Non-pigmented ciliary epithelial cell (primary cell): ENCODE results near the gene FCN2.

ENCODE experiments used
- DNase-seq: peaks from one replicate; pipeline ENCODE4 v3.0.0-alpha.2; 2010; ENCODE audit warnings: low read depth

Gene FCN2

GRCh38 chr9:134888603-134889190, 8.1 kb downstream of the FCN2 start:
- DNase-seq = no peak

- no peak for DNase-seq
Measured at GRCh38 chr9:134889386-134890154, 9.0 kb downstream of the FCN2 start.

- DNase-seq = no peak
Measured at GRCh38 chr9:134890155-134890495, 9.5 kb downstream of the FCN2 start.

- DNase-seq = no peak
Measured at GRCh38 chr9:134891053-134891452, 10.4 kb downstream of the FCN2 start.

- no peak for DNase-seq
Measured at GRCh38 chr9:134891713-134892112, 11.1 kb downstream of the FCN2 start.

- DNase-seq = no peak
Measured at GRCh38 chr9:134892221-134892620, 11.6 kb downstream of the FCN2 start.

GRCh38 chr9:134892820-134893420, 12.3 kb downstream of the FCN2 start:
- DNase-seq = no peak

GRCh38 chr9:134894136-134894860, 13.7 kb downstream of the FCN2 start:
- DNase-seq = no peak

GRCh38 chr9:134895097-134895496, 14.5 kb downstream of the FCN2 start:
- no peak for DNase-seq

- DNase-seq = no peak
Measured at GRCh38 chr9:134895567-134895907, 14.9 kb downstream of the FCN2 start.

- peak; percentile 49 for DNase-seq
Measured at GRCh38 chr9:134895908-134896833, 15.6 kb downstream of the FCN2 start.

GRCh38 chr9:134896834-134897583, 16.4 kb downstream of the FCN2 start:
- DNase-seq = no peak

GRCh38 chr9:134897584-134898170, 17.1 kb downstream of the FCN2 start:
- no peak for DNase-seq

- DNase-seq = no peak
Measured at GRCh38 chr9:134898319-134898718, 17.7 kb downstream of the FCN2 start.

GRCh38 chr9:134899168-134899567, 18.6 kb downstream of the FCN2 start:
- no peak for DNase-seq

- DNase-seq = no peak
Measured at GRCh38 chr9:134899818-134900217, 19.2 kb downstream of the FCN2 start.

GRCh38 chr9:134902936-134903335, 22.3 kb downstream of the FCN2 start:
- DNase-seq = no peak

- no peak for DNase-seq
Measured at GRCh38 chr9:134908524-134909309, 28.1 kb downstream of the FCN2 start.

GRCh38 chr9:134909511-134910481, 29.2 kb downstream of the FCN2 start:
- DNase-seq = no peak
